H9 (cell line): ENCODE results near the gene BAAT. TPM values are rescaled to one million over a fixed set of nuclear protein-coding genes. Genes with fewer than 3 reads are reported as not detected.

Experiments
- DNase-seq: peaks from one replicate; pipeline ENCODE4 v3.0.0-alpha.2; 2017
- H2AFZ ChIP-seq: one replicate; pipeline ENCODE4 v1.6.1; 2013; ENCODE audit warnings: mild to moderate bottlenecking, low read length, control low read depth, moderate library complexity
- H2AK5ac ChIP-seq: 2 replicates; pipeline ENCODE4 v1.6.1; 2013; ENCODE audit warnings: low read length, control low read depth, mixed read lengths; ENCODE audit not compliant: insufficient read length
- H2BK120ac ChIP-seq: one replicate; pipeline ENCODE4 v1.6.1; 2013; ENCODE audit warnings: low read depth, mild to moderate bottlenecking, low read length, control low read depth, inconsistent platforms; ENCODE audit not compliant: poor library complexity, severe bottlenecking
- H2BK12ac ChIP-seq: 2 replicates; pipeline ENCODE4 v1.6.1; 2013; ENCODE audit warnings: low read length, control low read depth, mixed read lengths, low read depth; ENCODE audit not compliant: insufficient read length
- H2BK15ac ChIP-seq: 2 replicates; pipeline ENCODE4 v1.6.1; 2013; ENCODE audit warnings: low read depth, low read length, control low read depth
- H2BK20ac ChIP-seq: one replicate; pipeline ENCODE4 v1.6.1; 2013; ENCODE audit warnings: low read depth, mild to moderate bottlenecking, low read length, control low read depth, inconsistent platforms; ENCODE audit not compliant: poor library complexity, severe bottlenecking
- H2BK5ac ChIP-seq: 2 replicates; pipeline ENCODE4 v1.6.1; 2013; ENCODE audit warnings: low read length, control low read depth, mixed read lengths; ENCODE audit not compliant: insufficient read length
- H3K14ac ChIP-seq: 2 replicates; pipeline ENCODE4 v1.6.1; 2013; ENCODE audit warnings: low read length, control low read depth; ENCODE audit not compliant: insufficient read depth
- H3K18ac ChIP-seq: 2 replicates; pipeline ENCODE4 v1.6.1; 2013; ENCODE audit warnings: low read depth, mild to moderate bottlenecking, mixed read lengths, low read length, control low read depth; ENCODE audit not compliant: insufficient read length
- H3K23ac ChIP-seq: 2 replicates; pipeline ENCODE4 v1.6.1; 2013; ENCODE audit warnings: low read length, control low read depth, mixed read lengths, low read depth; ENCODE audit not compliant: insufficient read length
- H3K23me2 ChIP-seq: 2 replicates; pipeline ENCODE4 v1.6.1; 2013; ENCODE audit warnings: low read depth, mild to moderate bottlenecking, mixed read lengths, low read length, control low read depth; ENCODE audit not compliant: insufficient read length, poor library complexity, severe bottlenecking
- H3K27ac ChIP-seq: 2 replicates; pipeline ENCODE4 v1.5.1; 2013; ENCODE audit warnings: low read length, control low read depth, mixed read lengths, low read depth; ENCODE audit not compliant: insufficient read length
- H3K27me3 ChIP-seq: 2 replicates; pipeline ENCODE4 v1.6.1; 2013; ENCODE audit warnings: low read length, control low read depth, inconsistent platforms; ENCODE audit not compliant: insufficient read depth
- H3K4ac ChIP-seq: 2 replicates; pipeline ENCODE4 v1.6.1; 2013; ENCODE audit warnings: low read depth, mild to moderate bottlenecking, control low read depth, inconsistent platforms, low read length, moderate library complexity
- H3K4me1 ChIP-seq: 2 replicates; pipeline ENCODE4 v1.6.1; 2013; ENCODE audit warnings: low read length, control low read depth, inconsistent platforms; ENCODE audit not compliant: insufficient read depth
- H3K4me2 ChIP-seq: 2 replicates; pipeline ENCODE4 v1.6.1; 2013; ENCODE audit warnings: low read length, control low read depth, mixed read lengths; ENCODE audit not compliant: insufficient read length, insufficient read depth
- H3K56ac ChIP-seq: 2 replicates; pipeline ENCODE4 v1.6.1; 2013; ENCODE audit warnings: low read depth, mild to moderate bottlenecking, mixed read lengths, low read length, control low read depth; ENCODE audit not compliant: insufficient read length
- H3K79me1 ChIP-seq: 2 replicates; pipeline ENCODE4 v1.6.1; 2013; ENCODE audit warnings: low read depth, mild to moderate bottlenecking, moderate library complexity, low read length, control low read depth, inconsistent platforms; ENCODE audit not compliant: insufficient read depth, poor library complexity, severe bottlenecking
- H3K79me2 ChIP-seq: 2 replicates; pipeline ENCODE4 v1.6.1; 2013; ENCODE audit warnings: low read length, control low read depth, inconsistent platforms; ENCODE audit not compliant: insufficient read depth
- H3K9ac ChIP-seq: 2 replicates; pipeline ENCODE4 v1.6.1; 2013; ENCODE audit warnings: low read length, control low read depth, mixed read lengths; ENCODE audit not compliant: insufficient read length; ENCODE audit errors: extremely low read depth
- H3K9me3 ChIP-seq: one replicate; pipeline ENCODE4 v1.6.1; 2013; ENCODE audit warnings: low read depth, low read length, inconsistent platforms; ENCODE audit not compliant: control insufficient read depth
- H3T11ph ChIP-seq: one replicate; pipeline ENCODE4 v1.6.1; 2013; ENCODE audit warnings: mild to moderate bottlenecking, low read length, control low read depth, inconsistent platforms
- H4K20me1 ChIP-seq: one replicate; pipeline ENCODE4 v1.6.1; 2013; ENCODE audit not compliant: control insufficient read depth, insufficient read length, insufficient read depth
- H4K5ac ChIP-seq: 2 replicates; pipeline ENCODE4 v1.6.1; 2013; ENCODE audit warnings: low read depth, mild to moderate bottlenecking, mixed read lengths, low read length, control low read depth; ENCODE audit not compliant: insufficient read length
- H4K8ac ChIP-seq: replicated peaks from 2 replicates; pipeline ENCODE4 v1.6.1; 2013; ENCODE audit warnings: low read length, control low read depth, mixed read lengths, low read depth; ENCODE audit not compliant: insufficient read length
- H4K91ac ChIP-seq: 2 replicates; pipeline ENCODE4 v1.6.1; 2013; ENCODE audit warnings: low read depth, mild to moderate bottlenecking, moderate library complexity, mixed read lengths, low read length, control low read depth; ENCODE audit not compliant: insufficient read length
- H3K27ac Mint-ChIP-seq, 3 experiments: 2 replicates in 2 of 3; 3 replicates in 1 of 3; pipeline ENCODE4 v1.8.0; 2020 to 2021; ENCODE audit warnings: mixed read lengths in 3 of 3, mild to moderate bottlenecking in 1 of 3, moderate library complexity in 1 of 3
- H3K27me3 Mint-ChIP-seq: 2 replicates; pipeline ENCODE4 v1.8.0; 2021; ENCODE audit warnings: low read depth, mild to moderate bottlenecking, moderate library complexity, mixed read lengths
- H3K36me3 Mint-ChIP-seq, 3 experiments: 2 replicates in 2 of 3; 3 replicates in 1 of 3; pipeline ENCODE4 v1.8.0; 2020 to 2021; ENCODE audit warnings: low read depth in 3 of 3, mixed read lengths in 3 of 3; ENCODE audit not compliant: insufficient read depth in 1 of 3
- H3K4me1 Mint-ChIP-seq, 2 experiments: 2 replicates each; pipeline ENCODE4 v1.8.0; 2020; ENCODE audit warnings: mixed read lengths in 2 of 2
- H3K4me3 Mint-ChIP-seq, 2 experiments: 2 replicates in 1 of 2; 3 replicates in 1 of 2; pipeline ENCODE4 v1.8.0; 2020 to 2021; ENCODE audit warnings: mild to moderate bottlenecking in 2 of 2, mixed read lengths in 2 of 2, moderate library complexity in 1 of 2
- H3K9me3 Mint-ChIP-seq, 2 experiments: 2 replicates in 1 of 2; 3 replicates in 1 of 2; pipeline ENCODE4 v1.8.0; 2020; ENCODE audit warnings: mild to moderate bottlenecking in 2 of 2, mixed read lengths in 2 of 2, moderate library complexity in 1 of 2
- WGBS: extraction: QIAGEN DNeasy Blood & Tissue Kit; methylation state at CpG from one replicate; pipeline ENCODE4 v1.1.7; 2013; ENCODE audit warnings: missing lambda C conversion rate, low lambda C conversion rate, mixed read lengths; ENCODE audit not compliant: insufficient read length; ENCODE audit errors: extremely low coverage; 5-methylcytosine and 5-hydroxymethylcytosine counted together
- total RNA-seq: library from RNA; stranded (reverse); gene quantifications from 2 replicates; pipeline ENCODE4 v1.2.1, GENCODE V29; 2021
- TF ChIP-seq, protein P1 (sequence below): fragments of 200-600 bp; sonication (generic); conservative IDR thresholded peaks from 3 replicates; pipeline ENCODE4 v1.8.0; 2021; ENCODE audit warnings: antibody characterized with exemption, mild to moderate bottlenecking

BAAT gene
- total RNA-seq, 1 experiment from 2014 or later = 0.09 TPM

- H3K36me3 Mint-ChIP-seq = no peaks in the 10 kb centered on the region
- no peak for DNase-seq
- H2AK5ac ChIP-seq = no peak overlapping the region
- H2BK15ac ChIP-seq = no peak overlapping the region
- H3K9ac ChIP-seq = no peak overlapping the region
- no peak overlapping the region for H2BK20ac ChIP-seq
- TF ChIP-seq, protein P1, sequence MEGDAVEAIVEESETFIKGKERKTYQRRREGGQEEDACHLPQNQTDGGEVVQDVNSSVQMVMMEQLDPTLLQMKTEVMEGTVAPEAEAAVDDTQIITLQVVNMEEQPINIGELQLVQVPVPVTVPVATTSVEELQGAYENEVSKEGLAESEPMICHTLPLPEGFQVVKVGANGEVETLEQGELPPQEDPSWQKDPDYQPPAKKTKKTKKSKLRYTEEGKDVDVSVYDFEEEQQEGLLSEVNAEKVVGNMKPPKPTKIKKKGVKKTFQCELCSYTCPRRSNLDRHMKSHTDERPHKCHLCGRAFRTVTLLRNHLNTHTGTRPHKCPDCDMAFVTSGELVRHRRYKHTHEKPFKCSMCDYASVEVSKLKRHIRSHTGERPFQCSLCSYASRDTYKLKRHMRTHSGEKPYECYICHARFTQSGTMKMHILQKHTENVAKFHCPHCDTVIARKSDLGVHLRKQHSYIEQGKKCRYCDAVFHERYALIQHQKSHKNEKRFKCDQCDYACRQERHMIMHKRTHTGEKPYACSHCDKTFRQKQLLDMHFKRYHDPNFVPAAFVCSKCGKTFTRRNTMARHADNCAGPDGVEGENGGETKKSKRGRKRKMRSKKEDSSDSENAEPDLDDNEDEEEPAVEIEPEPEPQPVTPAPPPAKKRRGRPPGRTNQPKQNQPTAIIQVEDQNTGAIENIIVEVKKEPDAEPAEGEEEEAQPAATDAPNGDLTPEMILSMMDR = no peak
- no peak overlapping the region for H3K56ac ChIP-seq
- WGBS = no CpG with 5 or more reads among the region's 2 CpGs
- H2AFZ ChIP-seq = no peak overlapping the region
- H3K4me2 ChIP-seq = no peak overlapping the region
- no peak overlapping the region for H3K4me3 Mint-ChIP-seq
- no peak overlapping the region for H2BK5ac ChIP-seq
- no peak overlapping the region for H3K4ac ChIP-seq
- no peaks in the 10 kb centered on the region for H3K79me2 ChIP-seq
- no peak overlapping the region for H3K23ac ChIP-seq
- H3T11ph ChIP-seq = no peak overlapping the region
- H3K27me3 ChIP-seq = no peaks in the 10 kb centered on the region
- no peak overlapping the region for H4K5ac ChIP-seq
- no peak overlapping the region for H4K8ac ChIP-seq
- no peak overlapping the region for H2BK120ac ChIP-seq
- peaks cover 0 to 4% of the 10 kb centered on the region in 2 experiments; a peak in 1 of 5 replicates for H3K9me3 Mint-ChIP-seq
- no peak overlapping the region for H3K14ac ChIP-seq
- H3K23me2 ChIP-seq = no peaks in the 10 kb centered on the region
- no peaks in the 10 kb centered on the region for H3K79me1 ChIP-seq
- H3K4me1 Mint-ChIP-seq = no peaks in the 10 kb centered on the region
- H3K9me3 ChIP-seq = no peaks in the 10 kb centered on the region
- no peak overlapping the region for H4K91ac ChIP-seq
- no peak overlapping the region for H2BK12ac ChIP-seq
- H3K18ac ChIP-seq = no peak overlapping the region
- no peaks in the 10 kb centered on the region for H3K27me3 Mint-ChIP-seq
- H3K4me1 ChIP-seq = no peaks in the 10 kb centered on the region
- H3K27ac ChIP-seq = no peak overlapping the region
- no peaks in the 10 kb centered on the region for H4K20me1 ChIP-seq
- no peak overlapping the region for H3K27ac Mint-ChIP-seq
These were observed 31.1 kb downstream of the BAAT start for GRCh38 chr9:101353683-101354082.
